Stomach (tissue), 4 donors: ENCODE data around the gene TNS1.

Experiments used
- EP300 ChIP-seq: sonication (generic); formaldehyde crosslinking; IDR thresholded peaks from one replicate; pipeline ENCODE4 v1.6.1; 2017; ENCODE audit warnings: antibody characterized with exemption
- TF ChIP-seq, protein P1 (sequence below), 7 experiments: fragments of 450-650 bp in 4 of 7; fragments of 200-600 bp in 3 of 7; sonication (generic) in 3 of 7; IDR thresholded peaks; one replicate each; pipeline ENCODE4 v1.5.1; 2016 to 2019; ENCODE audit warnings: antibody characterized with exemption in 7 of 7, control low read depth in 2 of 7, mild to moderate bottlenecking in 1 of 7

DNA sequence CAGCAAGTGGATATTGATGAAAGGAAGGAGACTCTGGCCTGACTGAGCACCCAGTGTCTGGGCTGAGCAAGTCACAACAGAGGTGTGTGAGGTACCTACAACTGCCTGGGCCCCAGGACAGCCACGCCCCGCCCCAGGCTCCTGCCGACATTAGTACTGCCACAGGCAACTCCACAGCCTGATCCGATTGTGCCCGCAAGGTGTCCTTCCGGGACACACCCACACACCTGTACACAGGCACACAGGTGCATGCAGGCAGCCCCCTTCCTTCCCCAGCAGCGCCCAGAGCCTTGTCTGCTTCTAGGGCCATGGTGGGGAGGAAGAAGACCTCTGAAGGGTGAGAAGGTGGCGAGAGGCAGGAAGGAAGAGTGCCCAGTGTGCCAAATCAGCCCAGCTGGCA, 83.6 kb downstream of the TNS1 start:
- TF ChIP-seq, protein P1, sequence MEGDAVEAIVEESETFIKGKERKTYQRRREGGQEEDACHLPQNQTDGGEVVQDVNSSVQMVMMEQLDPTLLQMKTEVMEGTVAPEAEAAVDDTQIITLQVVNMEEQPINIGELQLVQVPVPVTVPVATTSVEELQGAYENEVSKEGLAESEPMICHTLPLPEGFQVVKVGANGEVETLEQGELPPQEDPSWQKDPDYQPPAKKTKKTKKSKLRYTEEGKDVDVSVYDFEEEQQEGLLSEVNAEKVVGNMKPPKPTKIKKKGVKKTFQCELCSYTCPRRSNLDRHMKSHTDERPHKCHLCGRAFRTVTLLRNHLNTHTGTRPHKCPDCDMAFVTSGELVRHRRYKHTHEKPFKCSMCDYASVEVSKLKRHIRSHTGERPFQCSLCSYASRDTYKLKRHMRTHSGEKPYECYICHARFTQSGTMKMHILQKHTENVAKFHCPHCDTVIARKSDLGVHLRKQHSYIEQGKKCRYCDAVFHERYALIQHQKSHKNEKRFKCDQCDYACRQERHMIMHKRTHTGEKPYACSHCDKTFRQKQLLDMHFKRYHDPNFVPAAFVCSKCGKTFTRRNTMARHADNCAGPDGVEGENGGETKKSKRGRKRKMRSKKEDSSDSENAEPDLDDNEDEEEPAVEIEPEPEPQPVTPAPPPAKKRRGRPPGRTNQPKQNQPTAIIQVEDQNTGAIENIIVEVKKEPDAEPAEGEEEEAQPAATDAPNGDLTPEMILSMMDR (IDR thresholded peaks at IDR 0.05): no peak
- no peak for TF ChIP-seq EP300
